Small intestine (tissue), 7 donors: ENCODE measurements around the gene PPP2R5B. TPM values are rescaled to one million over a fixed set of nuclear protein-coding genes. Genes with fewer than 3 reads are reported as not detected.
A peak's percentile ranks its signal among the peaks of the same experiment; 100 is the strongest.

Experiments
- DNase-seq, 2 donors: peaks; one replicate each; pipeline versions ENCODE4 v3.0.0 to v3.0.0-alpha.2; 2013
- FAIRE-seq: peaks from 2 replicates; lab custom pipeline; 2012; peaks lifted over from hg19 to GRCh38; lab: Jason Lieb, UNC
- H3K27ac ChIP-seq, 3 donors: one replicate each; pipeline ENCODE4 v1.5.1; 2013; ENCODE audit warnings: low read length in 2 of 3, mild to moderate bottlenecking in 2 of 3, control low read depth in 1 of 3, inconsistent platforms in 1 of 3, low read depth in 1 of 3, moderate library complexity in 1 of 3
- H3K27me3 ChIP-seq, 3 donors: one replicate each; pipeline ENCODE4 v1.6.1; 2013; ENCODE audit warnings: low read length in 3 of 3, inconsistent platforms in 1 of 3; ENCODE audit not compliant: control insufficient read depth in 3 of 3, insufficient read depth in 3 of 3
- H3K36me3 ChIP-seq, 3 donors: one replicate each; pipeline ENCODE4 v1.6.1; 2013; ENCODE audit warnings: low read length in 3 of 3, inconsistent platforms in 1 of 3, low read depth in 1 of 3, mild to moderate bottlenecking in 1 of 3, moderate library complexity in 1 of 3; ENCODE audit not compliant: control insufficient read depth in 3 of 3, insufficient read depth in 2 of 3
- H3K4me1 ChIP-seq, 3 donors: one replicate each; pipeline ENCODE4 v1.6.1; 2013; ENCODE audit warnings: low read length in 2 of 3, inconsistent platforms in 1 of 3, low read depth in 1 of 3, mild to moderate bottlenecking in 1 of 3, moderate library complexity in 1 of 3; ENCODE audit not compliant: control insufficient read depth in 3 of 3, insufficient read depth in 2 of 3
- H3K4me3 ChIP-seq, 3 donors: one replicate each; pipeline ENCODE4 v1.5.1; 2013; ENCODE audit warnings: low read length in 3 of 3, control low read depth in 1 of 3, inconsistent platforms in 1 of 3, low read depth in 1 of 3, mild to moderate bottlenecking in 1 of 3, moderate library complexity in 1 of 3
- H3K9me3 ChIP-seq, 2 donors: one replicate each; pipeline ENCODE4 v1.6.1; 2013; ENCODE audit warnings: low read depth in 1 of 2, low read length in 1 of 2; ENCODE audit not compliant: control insufficient read depth in 2 of 2, insufficient read depth in 1 of 2
- WGBS, 3 donors: extraction: QIAGEN DNeasy Blood & Tissue Kit; methylation state at CpG; one replicate each; pipeline ENCODE4 v1.1.7; 2013; 5-methylcytosine and 5-hydroxymethylcytosine counted together
- polyA plus RNA-seq, 4 donors: library from polyadenylated mRNA; stranded (reverse) in 3 of 4; unstranded in 1 of 4; fragments of 200-250 nt in 3 of 4; fragments of 120-200 nt in 1 of 4; gene quantifications; one replicate each; pipeline versions ENCODE4 v1.2.1 to v1.2.3, GENCODE V29; 2013
- donor health status: healthy with polysubstance abuse.
- donor health status: control.
- donor health status: control.
- donor health status: Bipolar disorder and iron deficiency.
- donor health status: healthy.

Gene PPP2R5B
- polyA plus RNA-seq, 4 donors: 8.2 to 15.9 (median 13.6) TPM

- 93 to 94% (median 93%) methylated on average over 19 of the region's 19 CpGs for WGBS, 3 donors
- Histone ChIP-seq H3K4me1 (peaks cover 0 to 13% (median 0%) of the 10 kb centered on the region in 3 donors), H3K27me3 (no peaks in the 10 kb centered on the region), H3K36me3 (peaks cover 8 to 89% (median 19%) of the 10 kb centered on the region in 3 donors), H3K27ac (no peak overlapping the region), H3K4me3 (no peak overlapping the region), H3K9me3 (no peaks in the 10 kb centered on the region)
- DNase-seq: no peak
- no peak for FAIRE-seq
Observed at GRCh38 chr11:64897381-64898075, 27.0 kb upstream of the PPP2R5B start.

- no peak for FAIRE-seq
- 95 to 98% (median 95%) methylated on average over 8 to 9 of the region's 9 CpGs for WGBS, 3 donors
- Histone ChIP-seq H3K4me3 (no peak overlapping the region), H3K27me3 (no peaks in the 10 kb centered on the region), H3K9me3 (no peaks in the 10 kb centered on the region), H3K4me1 (peaks cover 0 to 13% (median 0%) of the 10 kb centered on the region in 3 donors), H3K27ac (no peak overlapping the region), H3K36me3 (peaks cover 12 to 89% (median 23%) of the 10 kb centered on the region in 3 donors)
- DNase-seq: no peak
Observed at GRCh38 chr11:64898076-64898445, 26.4 kb upstream of the PPP2R5B start.

- Histone ChIP-seq H3K36me3 (peaks cover 15 to 92% (median 25%) of the 10 kb centered on the region in 3 donors), H3K9me3 (no peaks in the 10 kb centered on the region), H3K27ac (no peak overlapping the region), H3K27me3 (no peaks in the 10 kb centered on the region), H3K4me1 (peaks cover 0 to 13% (median 0%) of the 10 kb centered on the region in 3 donors), H3K4me3 (no peak overlapping the region)
- FAIRE-seq: no peak
- 94 to 97% (median 95%) methylated on average over 19 of the region's 19 CpGs for WGBS, 3 donors
- no peak for DNase-seq
Observed at GRCh38 chr11:64898541-64898940, 25.9 kb upstream of the PPP2R5B start.

GRCh38 chr11:64900263-64900678, 24.2 kb upstream of the PPP2R5B start:
- no peak for FAIRE-seq
- H3K36me3 ChIP-seq: peaks cover 17 to 90% (median 26%) of the 10 kb centered on the region in 3 donors
- DNase-seq: peak in 1 of 2 donors; percentile 20

GRCh38 chr11:64900774-64901173, 23.7 kb upstream of the PPP2R5B start:
- Histone ChIP-seq H3K9me3 (no peaks in the 10 kb centered on the region), H3K36me3 (peaks cover 20 to 90% (median 31%) of the 10 kb centered on the region in 3 donors), H3K27ac (no peak overlapping the region), H3K4me1 (no peaks in the 10 kb centered on the region), H3K4me3 (no peak overlapping the region), H3K27me3 (no peaks in the 10 kb centered on the region)
- 95 to 98% (median 96%) methylated on average over 13 to 17 of the region's 17 CpGs for WGBS, 3 donors
- no peak for DNase-seq
- FAIRE-seq: no peak

More at GRCh38 chr11:64900263-64900678, 24.2 kb upstream of the PPP2R5B start:
- no peak overlapping the region for H3K27ac ChIP-seq
- WGBS, 3 donors: 72 to 87% (median 80%) methylated on average over 14 of the region's 14 CpGs
- no peaks in the 10 kb centered on the region for H3K27me3 ChIP-seq
- H3K4me1 ChIP-seq: no peaks in the 10 kb centered on the region
- H3K9me3 ChIP-seq: no peaks in the 10 kb centered on the region
- no peak overlapping the region for H3K4me3 ChIP-seq

GRCh38 chr11:64902102-64902900, 22.2 kb upstream of the PPP2R5B start:
- DNase-seq (no peak), FAIRE-seq (no peak)
- H3K27me3 ChIP-seq: no peaks in the 10 kb centered on the region
- H3K4me3 ChIP-seq: no peak overlapping the region
- H3K36me3 ChIP-seq: peaks cover 22 to 90% (median 44%) of the 10 kb centered on the region in 3 donors
- H3K4me1 ChIP-seq: no peaks in the 10 kb centered on the region
- no peak overlapping the region for H3K27ac ChIP-seq
- WGBS, 3 donors: 86 to 95% (median 90%) methylated on average over 23 to 30 of the region's 30 CpGs
- no peaks in the 10 kb centered on the region for H3K9me3 ChIP-seq

GRCh38 chr11:64903291-64903833, 21.1 kb upstream of the PPP2R5B start:
- peaks cover 30 to 88% (median 45%) of the 10 kb centered on the region in 3 donors for H3K36me3 ChIP-seq
- DNase-seq: no peak
- H3K9me3 ChIP-seq: no peaks in the 10 kb centered on the region
- H3K4me3 ChIP-seq: no peak overlapping the region
- no peak for FAIRE-seq
- H3K27ac ChIP-seq: no peak overlapping the region
- 87 to 93% (median 90%) methylated on average over 23 of the region's 23 CpGs for WGBS, 3 donors
- H3K27me3 ChIP-seq: no peaks in the 10 kb centered on the region
- no peaks in the 10 kb centered on the region for H3K4me1 ChIP-seq
